Endometrium (tissue), 2 donors: ENCODE results near the gene ST7.
A peak's percentile ranks its signal among the peaks of the same experiment; 100 is the strongest.

Experiments
- FAIRE-seq: peaks from 2 replicates; lab custom pipeline; 2012; peaks lifted over from hg19 to GRCh38; lab: Jason Lieb, UNC
- donor health status: control.
- donor health status: control.

Gene ST7

GRCh38 chr7:117129521-117129955 lies 176.2 kb downstream of the ST7 start:
- FAIRE-seq: no peak

GRCh38 chr7:117130262-117130661 lies 177.0 kb downstream of the ST7 start:
- no peak for FAIRE-seq

- no peak for FAIRE-seq
These were observed 179.2 kb downstream of the ST7 start for GRCh38 chr7:117132321-117133120.

GRCh38 chr7:117133125-117133524 lies 179.8 kb downstream of the ST7 start:
- FAIRE-seq: peak; percentile 4

- FAIRE-seq: no peak
These were observed 181.1 kb downstream of the ST7 start for GRCh38 chr7:117134411-117134810.

GRCh38 chr7:117134889-117135552 lies 181.7 kb downstream of the ST7 start:
- no peak for FAIRE-seq

GRCh38 chr7:117135553-117135891 lies 182.2 kb downstream of the ST7 start:
- no peak for FAIRE-seq

GRCh38 chr7:117137868-117138267 lies 184.6 kb downstream of the ST7 start:
- FAIRE-seq: no peak

GRCh38 chr7:117138495-117138894 lies 185.2 kb downstream of the ST7 start:
- FAIRE-seq: no peak

GRCh38 chr7:117138981-117139380 lies 185.7 kb downstream of the ST7 start:
- no peak for FAIRE-seq

- FAIRE-seq: no peak
These were observed 186.2 kb downstream of the ST7 start for GRCh38 chr7:117139397-117139984.

GRCh38 chr7:117140921-117141320 lies 187.6 kb downstream of the ST7 start:
- FAIRE-seq: no peak

GRCh38 chr7:117143066-117143465 lies 189.8 kb downstream of the ST7 start:
- no peak for FAIRE-seq

- FAIRE-seq: no peak
These were observed 190.3 kb downstream of the ST7 start for GRCh38 chr7:117143580-117143979.

GRCh38 chr7:117145333-117145732 lies 192.0 kb downstream of the ST7 start:
- FAIRE-seq: no peak

- FAIRE-seq: no peak
These were observed 192.8 kb downstream of the ST7 start for GRCh38 chr7:117146059-117146458.

GRCh38 chr7:117146511-117146910 lies 193.2 kb downstream of the ST7 start:
- no peak for FAIRE-seq

GRCh38 chr7:117148971-117149370 lies 195.7 kb downstream of the ST7 start:
- FAIRE-seq: no peak

- no peak for FAIRE-seq
These were observed 196.4 kb downstream of the ST7 start for GRCh38 chr7:117149692-117150091.

- FAIRE-seq: no peak
These were observed 199.1 kb downstream of the ST7 start for GRCh38 chr7:117152213-117153007.

GRCh38 chr7:117153016-117153545 lies 199.8 kb downstream of the ST7 start:
- no peak for FAIRE-seq

GRCh38 chr7:117154721-117155120 lies 201.4 kb downstream of the ST7 start:
- no peak for FAIRE-seq
